GM19025 (cell line): ENCODE results near the gene TRIM10.
"Not testable (repeated sequence)": the region's sequence is repeated elsewhere in the genome, so short reads cannot be mapped to it uniquely, and the experiment has no call there.

ENCODE experiments used
- ATAC-seq: cut with Tn5 transposase; IDR thresholded peaks from one replicate; pipeline ENCODE4 v1.9.1; 2021; ENCODE audit warnings: mild to moderate bottlenecking, low read depth, moderate library complexity; ENCODE audit not compliant: unreplicated experiment

Gene TRIM10

GRCh38 chr6:30131947-30132497 lies 29.0 kb downstream of the TRIM10 start:
- ATAC-seq: no peak

GRCh38 chr6:30130887-30131862 lies 29.8 kb downstream of the TRIM10 start:
- no peak for ATAC-seq

GRCh38 chr6:30130179-30130679 lies 30.8 kb downstream of the TRIM10 start:
- ATAC-seq: no peak

GRCh38 chr6:30129265-30130178 lies 31.5 kb downstream of the TRIM10 start:
- no peak for ATAC-seq

- ATAC-seq: no peak
Observed at GRCh38 chr6:30127238-30128093, 33.5 kb downstream of the TRIM10 start.

- no peak for ATAC-seq
Observed at GRCh38 chr6:30122515-30122914, 38.5 kb downstream of the TRIM10 start.

GRCh38 chr6:30121446-30122366 lies 39.3 kb downstream of the TRIM10 start:
- no peak for ATAC-seq

- not testable (repeated sequence) for ATAC-seq
Observed at GRCh38 chr6:30118691-30119090, 42.3 kb downstream of the TRIM10 start.

- ATAC-seq: no peak
Observed at GRCh38 chr6:30116724-30117123, 44.3 kb downstream of the TRIM10 start.

GRCh38 chr6:30113841-30114240 lies 47.2 kb downstream of the TRIM10 start:
- ATAC-seq: no peak

GRCh38 chr6:30113003-30113759 lies 47.8 kb downstream of the TRIM10 start, which contains the start of gene TRIM31:
TSS of gene TRIM31 (minus strand) at chr6:30113090. CDS start at chr6:30112805, 285 bp downstream.
- ATAC-seq: peak; percentile 88

- no peak for ATAC-seq
Observed at GRCh38 chr6:30112402-30112994, 48.5 kb downstream of the TRIM10 start.

GRCh38 chr6:30111266-30111856 lies 49.6 kb downstream of the TRIM10 start:
- no peak for ATAC-seq

GRCh38 chr6:30104661-30105060 lies 56.4 kb downstream of the TRIM10 start:
- no peak for ATAC-seq

- no peak for ATAC-seq
Observed at GRCh38 chr6:30103872-30104179, 57.2 kb downstream of the TRIM10 start.

- no peak for ATAC-seq
Observed at GRCh38 chr6:30102970-30103871, 57.8 kb downstream of the TRIM10 start.
